Measurements from ENCODE around the gene CLRN1.

The CLRN1 gene

GRCh38 chr3:150925751-150926201 lies 46.8 kb downstream of the CLRN1 start:
- in situ Hi-C loops (cut with HindIII; ENCODE audit: low sequenced_read_pairs): no loop called here

DNA sequence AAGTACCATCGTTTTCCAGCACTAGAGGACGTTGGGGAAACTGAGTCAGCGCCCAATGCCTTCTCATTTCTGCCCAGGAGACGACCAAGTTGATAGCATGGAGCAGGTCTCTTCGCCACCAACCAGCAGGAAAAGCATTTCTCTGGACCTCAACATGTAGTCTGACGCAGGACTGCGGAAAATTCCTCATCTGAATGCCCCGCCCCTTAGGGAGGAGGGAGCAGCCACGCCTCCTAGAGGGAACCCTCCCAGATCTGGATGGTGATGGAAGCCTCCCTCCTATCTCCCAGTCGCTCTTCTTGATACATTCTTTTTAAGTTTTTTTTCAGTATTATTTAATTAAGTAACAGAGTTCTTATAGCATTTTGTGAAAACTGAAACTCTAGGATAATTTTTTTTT lies 49.9 kb downstream of the CLRN1 start:
- in situ Hi-C loops (cut with HindIII; ENCODE audit: low sequenced_read_pairs): no loop called here

DNA sequence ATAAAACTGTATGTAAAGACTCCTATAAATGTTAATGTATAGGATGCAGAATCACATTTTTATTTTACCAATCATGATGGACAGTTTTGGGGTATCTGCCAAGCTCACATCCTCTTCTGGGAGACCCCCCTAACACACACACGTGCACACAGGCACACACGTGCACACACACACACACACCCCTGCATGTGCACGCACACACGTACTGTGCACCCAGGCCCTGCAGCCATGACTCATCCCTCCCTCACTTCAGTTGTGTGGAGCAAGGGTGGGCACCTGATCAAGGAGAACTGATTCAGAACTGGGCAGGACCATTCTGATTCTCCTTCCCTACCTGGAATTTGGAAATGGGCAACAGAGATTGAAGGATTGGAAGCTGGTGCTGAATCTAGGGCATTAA lies 51.3 kb downstream of the CLRN1 start:
- in situ Hi-C loops (cut with HindIII; ENCODE audit: low sequenced_read_pairs): no loop called here

- in situ Hi-C loops (cut with HindIII; ENCODE audit: low sequenced_read_pairs): no loop called here
Observed at GRCh38 chr3:150920236-150920635, 52.3 kb downstream of the CLRN1 start.

DNA sequence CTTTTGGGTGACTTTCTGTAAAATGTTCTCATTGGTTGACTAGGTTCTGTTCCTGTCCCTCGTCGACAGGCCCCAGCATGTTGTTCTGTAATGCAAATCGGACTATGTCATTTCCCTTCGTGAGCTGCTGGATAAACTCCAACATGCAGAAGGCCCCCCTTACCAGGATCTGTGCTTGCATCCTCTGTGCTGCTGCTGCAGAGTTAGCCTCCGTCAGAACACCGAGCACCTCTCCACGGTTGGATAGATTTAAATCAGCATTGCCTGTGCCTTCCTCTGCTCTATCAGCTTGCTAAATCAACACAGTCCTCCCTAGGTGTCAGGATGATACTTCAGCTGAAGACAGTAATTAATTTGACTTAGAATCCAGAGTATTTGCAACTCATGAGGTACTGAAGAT lies 54.6 kb downstream of the CLRN1 start:
- in situ Hi-C loops (cut with HindIII; ENCODE audit: low sequenced_read_pairs): no loop called here

DNA sequence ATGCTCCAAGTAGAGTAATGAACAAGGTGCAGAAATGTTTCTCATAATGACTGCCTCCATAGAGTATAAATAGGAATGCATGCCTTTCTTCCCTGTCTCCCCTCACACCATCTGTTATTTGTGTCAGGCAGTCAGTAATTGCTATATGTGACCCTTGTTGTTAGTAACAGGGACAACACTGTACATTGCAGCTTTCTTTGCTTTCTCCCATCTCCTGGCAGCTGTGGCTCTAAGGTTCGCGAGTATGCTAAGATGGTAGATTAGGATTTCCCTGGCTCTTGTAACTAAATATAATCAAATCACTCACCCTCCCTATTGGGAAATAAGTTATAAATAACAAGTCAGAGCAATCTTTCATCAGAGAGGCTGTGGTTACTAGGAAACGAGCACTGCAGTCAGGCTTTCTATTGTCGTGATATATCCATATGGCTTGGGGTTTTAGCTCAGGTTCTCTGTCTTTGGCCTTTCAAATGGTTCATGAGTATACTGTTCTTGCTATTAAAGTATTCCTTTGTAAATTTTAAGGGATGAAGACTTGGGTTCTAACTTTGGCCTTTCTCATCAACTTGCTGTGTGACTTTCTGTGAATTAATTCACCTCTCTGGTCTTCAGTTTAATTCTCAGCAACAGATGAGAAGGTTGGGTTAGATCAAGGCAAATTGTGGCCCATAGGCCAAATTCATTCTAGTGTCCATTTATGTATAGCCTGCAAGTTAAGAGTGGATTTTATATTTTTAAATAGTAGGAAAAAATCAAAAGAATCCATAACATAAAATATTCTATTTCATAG lies 59.2 kb downstream of the CLRN1 start:
- in situ Hi-C loops (cut with HindIII; ENCODE audit: low sequenced_read_pairs): no loop called here

DNA sequence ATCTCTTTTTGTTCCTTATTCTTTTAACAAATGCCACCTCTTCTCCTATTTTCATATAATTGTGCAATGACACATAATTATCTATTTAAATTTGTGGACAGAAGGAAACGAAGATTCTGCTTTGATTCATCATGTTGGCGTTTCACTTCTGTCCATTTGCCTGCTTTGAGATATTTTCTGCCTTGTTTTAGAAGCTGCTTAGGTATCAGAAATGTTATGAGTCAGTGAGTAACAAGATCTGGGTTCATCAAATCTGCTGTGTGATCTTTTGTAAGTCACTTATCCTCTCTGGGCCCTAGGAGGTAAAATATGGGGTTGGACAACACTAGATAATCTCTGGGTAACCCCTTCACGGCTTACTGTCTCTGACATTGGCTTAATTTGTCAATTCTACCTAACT lies 60.0 kb downstream of the CLRN1 start:
- in situ Hi-C loops (cut with HindIII; ENCODE audit: low sequenced_read_pairs): no loop called here

- in situ Hi-C loops (cut with HindIII; ENCODE audit: low sequenced_read_pairs): no loop called here
Observed at GRCh38 chr3:150911771-150912170, 60.8 kb downstream of the CLRN1 start.

- in situ Hi-C loops (cut with HindIII; ENCODE audit: low sequenced_read_pairs): no loop called here
Observed at GRCh38 chr3:150906461-150906860, 66.1 kb downstream of the CLRN1 start.

GRCh38 chr3:150905746-150906145 lies 66.8 kb downstream of the CLRN1 start:
- in situ Hi-C loops (cut with HindIII; ENCODE audit: low sequenced_read_pairs): no loop called here

- in situ Hi-C loops (cut with HindIII; ENCODE audit: low sequenced_read_pairs): no loop called here
Observed at GRCh38 chr3:150905339-150905738, 67.2 kb downstream of the CLRN1 start, which contains the start of gene MINDY4B. Gene MINDY4B (minus strand): TSS chr3:150905439. CDS start chr3:150905439, 0 bp downstream.

GRCh38 chr3:150902988-150903387 lies 69.5 kb downstream of the CLRN1 start:
- in situ Hi-C loops (cut with HindIII; ENCODE audit: low sequenced_read_pairs): no loop called here

DNA sequence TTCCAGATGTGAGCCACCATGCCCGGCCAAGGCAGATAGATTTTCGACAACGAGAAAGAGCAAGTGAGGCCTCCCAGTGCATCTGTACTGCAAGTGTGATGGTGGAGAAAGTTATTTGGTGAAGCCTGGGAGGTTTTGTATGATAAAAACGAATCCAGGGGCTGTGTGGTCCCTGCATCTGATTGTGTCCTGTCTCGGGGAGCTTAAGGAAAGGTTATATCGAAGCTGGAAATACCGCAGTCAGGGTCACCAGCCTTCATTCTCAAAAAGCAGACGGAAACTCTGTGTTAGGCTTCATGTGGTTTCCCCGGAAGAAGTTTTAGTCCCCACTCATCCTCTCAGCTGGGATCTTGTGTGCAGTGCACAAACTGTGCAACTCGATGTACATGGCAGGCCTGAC lies 70.7 kb downstream of the CLRN1 start:
- in situ Hi-C loops (cut with HindIII; ENCODE audit: low sequenced_read_pairs): no loop called here

DNA sequence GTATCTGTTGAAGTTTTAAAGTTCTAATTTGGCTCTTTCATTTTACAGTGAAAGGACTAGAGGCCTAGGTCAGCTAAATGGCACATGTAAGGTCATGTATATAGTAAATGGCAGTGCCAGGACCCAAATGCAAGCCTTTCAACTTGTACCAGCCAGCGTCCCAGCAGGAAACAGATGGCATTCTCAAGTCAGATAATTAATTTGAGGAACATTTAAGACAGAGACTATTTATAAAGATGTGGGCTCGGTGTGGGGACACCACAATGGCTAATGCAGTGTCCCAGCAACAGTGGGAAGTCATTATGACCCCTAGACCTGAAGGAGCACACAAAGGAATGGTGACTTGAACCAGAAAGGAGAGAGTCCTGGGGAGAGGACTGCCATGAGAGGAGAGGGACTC lies 73.4 kb downstream of the CLRN1 start:
- in situ Hi-C loops (cut with HindIII; ENCODE audit: low sequenced_read_pairs): no loop called here

- in situ Hi-C loops (cut with HindIII; ENCODE audit: low sequenced_read_pairs): no loop called here
Observed at GRCh38 chr3:150898046-150898754, 74.3 kb downstream of the CLRN1 start.

GRCh38 chr3:150897592-150897991 lies 74.9 kb downstream of the CLRN1 start:
- in situ Hi-C loops (cut with HindIII; ENCODE audit: low sequenced_read_pairs): no loop called here

GRCh38 chr3:150890831-150891230 lies 81.7 kb downstream of the CLRN1 start:
- in situ Hi-C loops (cut with HindIII; ENCODE audit: low sequenced_read_pairs): no loop called here

- in situ Hi-C loops (cut with HindIII; ENCODE audit: low sequenced_read_pairs): no loop called here
Observed at GRCh38 chr3:150890295-150890694, 82.2 kb downstream of the CLRN1 start.

DNA sequence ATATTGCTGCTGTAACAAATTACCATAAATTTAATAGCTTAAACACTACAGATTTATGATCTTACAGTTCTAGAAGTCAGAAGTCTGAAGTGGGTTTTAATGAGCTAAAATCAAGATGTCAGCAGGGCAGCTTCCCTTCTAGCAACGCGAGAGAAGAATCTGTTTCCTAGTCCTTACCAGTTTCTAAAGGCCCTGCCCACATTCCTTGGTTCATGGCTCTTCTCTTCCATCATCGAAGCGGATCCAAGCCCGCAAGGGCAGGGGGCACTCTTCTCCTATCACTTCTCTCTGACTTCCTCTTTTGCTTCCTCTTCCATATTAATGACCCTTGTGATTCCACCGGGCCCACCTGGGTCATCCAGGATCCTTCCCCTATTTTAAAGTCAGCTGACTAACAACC lies 83.4 kb downstream of the CLRN1 start:
- in situ Hi-C loops (cut with HindIII; ENCODE audit: low sequenced_read_pairs): no loop called here

DNA sequence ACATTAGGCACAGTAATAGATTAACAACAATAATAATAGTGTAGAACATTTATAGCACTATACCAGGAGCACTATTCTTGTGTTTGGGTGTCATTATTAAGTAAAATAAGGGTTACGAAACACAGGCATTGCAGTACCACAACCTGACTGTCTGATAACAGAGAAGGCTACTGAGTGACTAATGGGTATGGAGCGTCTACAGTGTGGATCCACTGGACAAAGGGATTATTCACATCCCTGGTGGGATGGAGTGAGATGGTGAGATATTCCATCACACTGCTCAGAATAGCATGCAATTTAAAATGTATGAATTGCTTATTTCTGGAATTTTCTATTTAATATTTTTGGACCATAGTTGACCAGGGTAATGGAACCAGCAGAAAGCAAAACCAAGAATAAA lies 85.5 kb downstream of the CLRN1 start:
- in situ Hi-C loops (cut with HindIII; ENCODE audit: low sequenced_read_pairs): no loop called here

GRCh38 chr3:150885535-150885934 lies 87.0 kb downstream of the CLRN1 start:
- in situ Hi-C loops (cut with HindIII; ENCODE audit: low sequenced_read_pairs): no loop called here

DNA sequence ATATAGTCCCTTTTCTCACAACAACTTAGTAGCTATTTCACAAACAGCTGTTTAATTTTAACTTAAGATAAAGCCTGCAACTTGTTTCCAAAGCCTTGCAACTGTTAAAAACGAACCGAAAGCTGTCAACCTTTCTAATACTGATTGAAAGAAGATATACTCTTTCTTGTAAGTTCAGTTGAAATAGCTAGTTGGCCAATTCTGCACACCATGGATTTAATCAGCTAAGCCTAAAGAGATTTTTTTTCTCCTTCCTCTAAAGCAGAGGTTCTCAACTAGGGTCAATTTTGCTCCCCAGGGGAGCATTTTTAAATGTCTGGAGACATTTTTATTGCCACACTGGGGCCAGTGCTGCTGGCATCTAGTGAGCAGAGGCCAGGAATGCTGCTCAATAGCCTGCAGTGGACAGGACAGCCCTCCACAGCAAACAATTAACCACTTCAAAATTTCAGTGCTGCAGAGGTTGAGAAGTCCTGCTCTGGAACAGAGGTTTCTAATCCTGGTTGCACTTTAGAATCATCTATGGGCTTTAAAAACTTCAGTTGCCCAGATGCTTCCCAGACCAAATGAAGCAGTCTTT lies 93.4 kb downstream of the CLRN1 start:
- in situ Hi-C loops (cut with HindIII; ENCODE audit: low sequenced_read_pairs): no loop called here

Data from DLD1 (cell line).